ENCODE results near the gene TMEM44.
"Not testable (repeated sequence)": the region's sequence is repeated elsewhere in the genome, so short reads cannot be mapped to it uniquely, and the experiment has no call there.

TMEM44 gene

DNA sequence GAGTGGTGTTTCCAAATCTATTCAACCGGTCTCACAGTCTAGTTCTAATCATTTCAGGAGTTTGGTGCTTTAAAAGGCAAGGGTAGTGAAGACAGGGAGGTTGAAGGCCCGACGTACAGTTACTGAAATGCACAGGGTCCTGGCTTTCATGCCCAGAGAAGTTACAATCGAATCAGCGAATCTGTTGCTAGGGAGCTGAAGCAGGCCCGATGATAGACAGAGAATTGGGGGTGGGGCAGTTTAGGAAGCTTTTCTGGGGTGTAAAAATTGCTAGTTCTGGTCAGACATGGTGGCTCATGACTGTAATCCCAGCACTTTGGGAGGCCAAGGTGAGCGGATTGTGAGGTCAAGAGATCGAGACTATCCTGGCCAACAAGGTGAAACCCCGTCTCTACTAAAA lies 83.4 kb downstream of the TMEM44 start:
- no peak for DNase-seq

DNA sequence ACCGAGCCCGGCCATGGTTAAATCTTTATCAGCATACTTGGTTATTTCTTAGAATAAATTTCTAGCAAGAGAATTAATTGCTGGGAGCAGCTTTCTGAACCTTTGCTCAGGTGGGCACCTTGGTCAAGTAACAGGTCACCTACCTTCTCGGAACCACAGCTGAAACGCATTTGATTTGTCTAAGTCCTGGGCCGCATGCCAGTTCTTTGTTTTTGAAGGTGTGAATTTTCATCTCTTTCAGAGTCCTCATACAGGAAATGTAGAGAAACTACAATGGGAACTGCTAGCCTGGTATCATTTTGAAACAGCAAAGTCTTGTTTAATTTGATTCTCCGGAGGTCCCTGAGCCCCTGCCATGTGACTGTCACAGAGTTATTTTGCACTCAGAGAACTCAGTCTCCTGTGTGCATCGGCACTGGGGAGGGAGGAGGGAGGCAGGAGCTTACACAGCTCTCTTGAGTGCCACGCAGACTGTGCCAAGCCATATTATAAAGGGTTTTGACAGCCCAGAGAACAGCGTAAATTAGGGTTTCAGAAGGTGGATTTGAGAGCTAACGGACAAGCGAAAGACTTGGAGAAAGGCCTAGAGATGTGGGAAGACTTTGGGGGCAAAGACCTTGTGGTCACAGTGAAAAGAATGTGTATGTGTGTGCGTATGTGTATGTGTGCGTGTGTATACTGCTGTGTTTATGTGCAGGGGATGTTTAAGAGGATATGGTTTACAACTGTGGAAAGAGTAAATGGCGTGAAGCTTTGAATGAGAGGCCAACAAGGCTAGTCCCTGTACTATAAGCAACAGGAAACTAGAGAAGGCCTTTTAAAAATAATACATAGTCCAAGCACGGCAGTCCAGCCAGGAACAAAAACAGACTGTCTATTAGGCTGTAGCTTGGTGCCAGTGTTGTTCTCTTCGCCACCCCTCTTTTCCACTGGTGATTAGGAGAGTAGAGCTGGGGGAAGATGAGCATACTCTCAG lies 84.6 kb downstream of the TMEM44 start:
- DNase-seq, result no peak

DNA sequence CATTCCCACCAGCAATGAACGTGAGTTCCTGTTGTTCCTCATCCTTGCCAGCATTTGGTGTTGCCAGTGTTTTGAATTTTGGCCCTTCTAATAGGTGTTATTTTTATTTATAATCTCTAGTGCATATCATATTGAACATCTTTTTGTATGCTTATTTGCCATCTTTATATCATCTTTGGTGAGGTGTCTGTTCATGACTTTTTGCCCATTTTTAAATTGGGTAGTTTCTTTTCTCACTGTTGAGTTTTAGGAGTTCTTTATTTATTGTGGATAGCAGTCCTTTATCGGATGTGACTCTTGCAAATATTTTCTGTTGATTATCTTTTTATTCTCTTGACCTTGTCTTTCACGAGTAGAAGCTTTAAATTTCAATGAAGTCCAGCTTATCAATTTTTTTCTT lies 86.2 kb downstream of the TMEM44 start:
- no peak for DNase-seq

DNA sequence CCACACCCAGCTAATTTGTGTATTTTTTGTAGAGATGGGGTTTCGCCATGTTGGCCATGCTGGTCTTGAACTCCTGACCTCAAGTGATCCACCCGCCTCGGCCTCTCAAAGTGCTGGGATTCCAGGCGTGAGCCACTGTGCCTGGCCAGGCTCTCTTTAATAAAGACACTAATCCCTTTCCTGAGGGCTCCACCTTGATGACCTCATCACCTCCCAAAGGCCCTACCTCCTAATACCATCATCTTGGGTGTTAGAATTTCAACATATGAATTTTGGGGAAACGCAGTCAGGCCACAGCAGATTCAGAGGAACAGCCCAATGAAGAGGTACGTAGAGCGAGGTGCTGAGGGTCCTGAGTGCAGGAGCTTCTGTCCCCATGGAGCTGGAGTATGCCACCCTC lies 87.7 kb downstream of the TMEM44 start:
- DNase-seq, result not testable (repeated sequence)

DNA sequence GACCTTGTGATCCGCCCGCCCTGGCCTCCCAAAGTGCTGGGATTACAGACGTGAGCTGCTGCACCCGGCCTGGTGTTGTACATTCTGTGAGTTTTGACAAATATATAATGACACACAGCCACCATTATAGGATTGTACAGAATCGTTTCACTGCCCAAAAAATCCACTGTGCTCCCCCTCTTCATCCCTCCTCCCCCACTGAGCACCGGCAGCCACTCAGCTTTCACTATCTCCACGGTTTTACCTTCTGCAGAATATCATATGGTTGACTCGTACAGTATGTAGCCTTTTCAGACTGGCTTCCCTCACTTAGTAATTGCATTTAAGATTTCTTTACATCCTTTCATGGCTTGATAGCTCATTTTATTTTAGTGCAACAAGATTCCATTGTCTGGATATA lies 89.7 kb downstream of the TMEM44 start:
- no peak for DNase-seq

DNA sequence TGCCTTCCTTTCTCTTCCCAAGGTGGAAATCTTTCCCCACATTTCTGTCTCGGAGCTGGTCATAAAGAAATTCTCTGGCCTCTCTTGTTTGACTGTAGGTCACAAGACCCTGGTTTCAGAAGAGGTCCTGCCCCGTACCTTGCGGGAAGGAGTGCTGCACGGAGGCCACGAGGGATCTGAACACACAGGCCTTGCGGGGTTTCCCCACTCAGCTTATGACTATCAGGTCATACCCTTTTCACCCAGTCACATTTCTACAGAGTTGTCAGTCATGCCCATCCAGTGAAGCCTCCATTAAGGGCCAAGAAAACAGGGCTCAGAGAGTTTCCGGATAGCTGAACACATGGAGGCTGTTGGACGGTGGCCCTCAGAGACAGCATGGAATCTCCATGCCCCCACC lies 91.7 kb downstream of the TMEM44 start:
- DNase-seq, result no peak

DNA sequence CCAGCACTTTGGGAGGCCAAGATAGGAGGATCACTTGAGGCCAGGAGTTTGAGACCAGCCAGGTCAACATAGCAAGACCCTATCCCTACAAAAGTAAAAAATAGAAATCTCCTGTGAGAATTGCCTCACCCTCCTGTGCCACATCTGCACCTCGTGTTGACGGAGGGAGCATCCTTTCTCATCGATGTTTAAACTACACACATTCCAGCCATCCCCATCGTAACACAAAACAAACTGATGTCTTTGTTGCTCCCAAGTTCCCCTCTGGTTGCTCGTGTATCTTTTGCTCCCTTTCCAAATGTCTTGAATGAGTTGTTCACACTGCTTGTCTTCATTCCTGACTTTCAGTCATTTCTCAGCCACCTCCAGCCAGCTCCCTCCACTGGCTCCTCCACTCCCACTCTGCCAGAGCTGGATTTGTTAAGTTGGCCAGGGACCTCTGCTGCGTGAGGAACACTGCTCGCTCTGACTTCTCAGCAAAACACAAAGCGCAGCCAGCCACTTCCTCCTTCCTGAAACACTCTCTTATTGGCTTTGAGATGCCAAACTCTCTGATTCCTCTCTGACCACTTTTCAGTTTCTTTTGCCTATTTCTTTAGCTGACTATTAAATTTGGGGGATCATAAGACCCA lies 92.8 kb downstream of the TMEM44 start:
- DNase-seq, result no peak

DNA sequence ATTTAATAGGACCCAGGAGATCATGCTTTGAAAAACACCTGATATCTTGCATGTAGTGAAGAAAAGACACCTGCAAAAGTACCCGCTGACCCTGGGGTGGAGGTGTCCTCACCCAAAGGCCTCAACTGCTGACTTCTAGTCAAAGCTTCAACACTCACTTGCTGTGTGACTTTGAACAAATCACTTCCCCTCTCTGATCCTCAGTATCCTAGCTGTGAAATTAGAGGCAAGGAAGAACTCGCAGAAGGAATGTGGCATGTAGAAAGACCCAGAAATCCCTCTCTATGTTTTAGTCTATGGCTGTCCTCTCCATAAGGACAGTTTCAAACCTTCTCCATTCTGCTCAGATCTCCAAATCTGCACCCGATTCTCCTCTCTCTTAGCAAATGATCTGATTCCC lies 93.7 kb downstream of the TMEM44 start:
- no peak for DNase-seq

DNA sequence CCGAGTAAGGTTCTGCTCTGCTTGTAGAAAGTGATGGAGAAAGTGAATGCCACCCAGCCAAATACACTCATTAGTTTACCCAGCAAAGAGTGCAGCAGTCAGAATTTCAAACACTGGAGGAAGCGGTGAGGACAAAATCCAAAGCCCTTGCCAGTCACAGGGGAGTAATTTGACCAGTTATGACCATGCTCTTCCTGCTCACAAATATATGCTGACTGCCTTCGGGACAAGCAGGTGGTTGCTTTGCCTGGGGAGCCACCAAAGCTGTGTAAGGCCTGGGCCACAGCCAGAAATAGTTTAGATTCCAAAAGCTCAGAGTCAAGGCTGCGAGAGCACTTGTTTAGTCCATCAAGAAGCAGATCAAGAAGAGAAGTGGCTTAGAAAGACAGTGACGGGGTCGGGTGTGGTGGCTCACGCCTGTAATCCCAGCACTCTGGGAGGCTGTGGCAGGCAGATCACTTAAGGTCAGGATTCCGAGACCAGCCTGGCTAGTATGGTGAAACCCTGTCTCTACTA lies 95.4 kb downstream of the TMEM44 start:
- DNase-seq, result no peak

Measured in activated CD4-positive, alpha-beta T cell treated with anti-CD3 and anti-CD28 coated beads, Interleukin-2, amount 50 U/mL, for 48 hours (primary cell).